A673 (cell line): ENCODE data around the gene GAS7. TPM values are rescaled to one million over a fixed set of nuclear protein-coding genes. Genes with fewer than 3 reads are reported as not detected.

Experiments used
- BruUV-seq: library from RNA; stranded (reverse); fragments of 400-500 nt; replicated peaks from 2 replicates; lab custom pipeline; 2021; lab: Mats Ljungman, UMichigan
- CTCF ChIA-PET: fragments of 300-600 bp; sonication (Branson Sonifier 250); formaldehyde crosslinking; loops from one replicate; lab custom pipeline; 2022; ENCODE audit warnings: antibody characterized with exemption; lab: Charles Lee
- POLR2A ChIA-PET: fragments of 300-600 bp; sonication (Branson Sonifier 250); formaldehyde crosslinking; loops from one replicate; lab custom pipeline; 2022; ENCODE audit warnings: antibody characterized with exemption; ENCODE audit not compliant: low non-redundant PET; lab: Charles Lee
- DNase-seq: peaks from one replicate; pipeline ENCODE4 v3.0.0-alpha.2; 2015; ENCODE audit warnings: low spot score
- H3K27ac ChIP-seq: fragments of 200-600 bp; sonication (generic); 2 replicates; pipeline ENCODE4 v1.5.1; 2016; ENCODE audit warnings: mixed run types, low read depth, mild to moderate bottlenecking, mixed read lengths, antibody characterized with exemption, low read length; ENCODE audit not compliant: poor library complexity, severe bottlenecking
- H3K27me3 ChIP-seq: fragments of 200-600 bp; sonication (generic); replicated peaks from 2 replicates; pipeline ENCODE4 v1.6.1; 2017; ENCODE audit warnings: mixed run types, low read depth, mild to moderate bottlenecking, mixed read lengths, antibody characterized with exemption, low read length; ENCODE audit not compliant: insufficient read depth, poor library complexity
- H3K36me3 ChIP-seq: fragments of 200-600 bp; sonication (generic); 2 replicates; pipeline ENCODE4 v1.6.1; 2016; ENCODE audit warnings: mixed run types, mild to moderate bottlenecking, mixed read lengths, antibody characterized with exemption, low read length; ENCODE audit not compliant: insufficient read depth, poor library complexity, severe bottlenecking
- H3K4me1 ChIP-seq: fragments of 200-600 bp; sonication (generic); 2 replicates; pipeline ENCODE4 v1.6.1; 2017; ENCODE audit warnings: mixed run types, mild to moderate bottlenecking, mixed read lengths, antibody characterized with exemption, low read length; ENCODE audit not compliant: insufficient read depth, poor library complexity, severe bottlenecking
- H3K4me3 ChIP-seq: fragments of 200-600 bp; sonication (generic); 2 replicates; pipeline ENCODE4 v1.5.1; 2016; ENCODE audit warnings: low read depth, mixed run types, mild to moderate bottlenecking, mixed read lengths, low read length; ENCODE audit not compliant: poor library complexity, severe bottlenecking
- H3K9me3 ChIP-seq: fragments of 200-600 bp; sonication (generic); 2 replicates; pipeline ENCODE4 v1.6.1; 2016; ENCODE audit warnings: mixed run types, low read depth, mild to moderate bottlenecking, mixed read lengths, antibody characterized with exemption, low read length; ENCODE audit not compliant: poor library complexity, severe bottlenecking
- CTCF ChIP-seq: fragments of 300-800, 200-600 bp; sonication (generic); conservative IDR thresholded peaks from 2 replicates; pipeline ENCODE4 v1.5.1; 2017; ENCODE audit warnings: low read depth, mild to moderate bottlenecking, antibody characterized with exemption, low read length, moderate library complexity, mixed read lengths
- EZH2 ChIP-seq: fragments of 200-600 bp; sonication (generic); IDR thresholded peaks from 2 replicates; pipeline ENCODE4 v1.6.1; 2017; ENCODE audit warnings: borderline replicate concordance, low read depth, mild to moderate bottlenecking, mixed read lengths, antibody characterized with exemption, low read length; ENCODE audit not compliant: poor library complexity, severe bottlenecking
- intact Hi-C: fragments of 100-400 bp; cut with micrococcal nuclease; formaldehyde crosslinking; loops from one replicate; pipeline ENCODE4 v1.10.0; 2022; ENCODE audit not compliant: unreplicated experiment
- total RNA-seq: library from RNA; stranded (reverse); gene quantifications from 2 replicates; pipeline ENCODE4 v1.2.3, GENCODE V29; 2021

Gene GAS7
- total RNA-seq, 1 experiment from 2014 or later, result 2.3 TPM

- H3K27me3 ChIP-seq, result no peaks in the 10 kb centered on the region
- CTCF ChIA-PET, result no interaction called here
- no peaks in the 10 kb centered on the region for H3K36me3 ChIP-seq
- intact Hi-C loops, result no loop called here
- no peak for TF ChIP-seq EZH2
- no peak for TF ChIP-seq CTCF
- no peaks in the 10 kb centered on the region for H3K4me1 ChIP-seq
- no peaks in the 10 kb centered on the region for H3K9me3 ChIP-seq
- no peak overlapping the region for H3K27ac ChIP-seq
- POLR2A ChIA-PET, result no interaction called here
- H3K4me3 ChIP-seq, result no peak overlapping the region
- DNase-seq, result no peak
- BruUV-seq, result no TSS peak
Measured at GRCh38 chr17:10182785-10183184, 15.6 kb downstream of the GAS7 start.

GRCh38 chr17:10178506-10178991 is 19.9 kb downstream of the GAS7 start:
- Histone ChIP-seq H3K27ac (no peak overlapping the region), H3K9me3 (no peaks in the 10 kb centered on the region), H3K4me3 (no peak overlapping the region), H3K27me3 (no peaks in the 10 kb centered on the region), H3K36me3 (no peaks in the 10 kb centered on the region), H3K4me1 (no peaks in the 10 kb centered on the region)
- ChIA-PET CTCF (no interaction called here), POLR2A (no interaction called here)
- intact Hi-C loops, result no loop called here
- no peak for DNase-seq
- BruUV-seq, result no TSS peak
- TF ChIP-seq EZH2, result no peak

GRCh38 chr17:10177913-10178505 is 20.4 kb downstream of the GAS7 start:
- H3K27me3 ChIP-seq, result no peaks in the 10 kb centered on the region
- ChIA-PET POLR2A (no interaction called here), CTCF (no interaction called here)
- no peaks in the 10 kb centered on the region for H3K9me3 ChIP-seq
- no peak overlapping the region for H3K27ac ChIP-seq
- H3K4me3 ChIP-seq, result no peak overlapping the region
- DNase-seq, result peak; percentile 48
- TF ChIP-seq CTCF (no peak), EZH2 (no peak)
- intact Hi-C loops, result no loop called here
- H3K36me3 ChIP-seq, result no peaks in the 10 kb centered on the region
- no peaks in the 10 kb centered on the region for H3K4me1 ChIP-seq
- no TSS peak for BruUV-seq
